HG02623 (cell line): ENCODE data around the gene THADA.

Experiments
- ATAC-seq: cut with Tn5 transposase; IDR thresholded peaks from one replicate; pipeline ENCODE4 v1.9.1; 2021; ENCODE audit warnings: moderate library complexity; ENCODE audit not compliant: unreplicated experiment

THADA gene

GRCh38 chr2:43258547-43259156 lies 337.2 kb downstream of the THADA start:
- ATAC-seq, result no peak

DNA sequence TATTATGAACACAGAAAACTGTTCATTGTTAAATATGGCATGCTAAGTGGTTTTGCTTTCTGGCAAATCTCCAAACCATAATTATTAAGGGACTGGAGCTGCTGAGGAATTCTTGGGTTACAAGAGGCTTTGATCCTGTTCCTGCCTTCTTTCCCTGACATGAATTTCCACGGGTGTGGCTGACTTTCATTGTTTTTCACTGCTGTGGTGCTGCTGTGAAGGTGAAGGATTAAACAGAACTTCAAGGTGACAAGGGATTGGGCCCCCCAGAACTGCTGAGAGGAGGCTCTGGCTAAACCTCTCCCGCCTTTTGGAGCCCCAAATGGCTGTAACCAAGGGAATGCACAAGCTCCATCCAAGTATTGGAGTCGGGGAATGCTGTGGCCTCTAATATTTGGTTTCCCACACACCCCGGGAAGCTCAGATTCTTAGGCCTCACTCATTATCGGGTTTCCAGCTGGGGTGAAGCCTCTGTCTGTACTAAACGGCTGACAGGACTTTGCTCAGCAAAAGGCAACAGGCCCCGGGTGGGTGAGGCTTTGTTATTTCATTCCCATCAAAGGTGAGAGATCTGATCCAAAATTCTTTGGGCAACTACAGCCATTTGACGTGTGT lies 340.4 kb downstream of the THADA start:
- no peak for ATAC-seq

DNA sequence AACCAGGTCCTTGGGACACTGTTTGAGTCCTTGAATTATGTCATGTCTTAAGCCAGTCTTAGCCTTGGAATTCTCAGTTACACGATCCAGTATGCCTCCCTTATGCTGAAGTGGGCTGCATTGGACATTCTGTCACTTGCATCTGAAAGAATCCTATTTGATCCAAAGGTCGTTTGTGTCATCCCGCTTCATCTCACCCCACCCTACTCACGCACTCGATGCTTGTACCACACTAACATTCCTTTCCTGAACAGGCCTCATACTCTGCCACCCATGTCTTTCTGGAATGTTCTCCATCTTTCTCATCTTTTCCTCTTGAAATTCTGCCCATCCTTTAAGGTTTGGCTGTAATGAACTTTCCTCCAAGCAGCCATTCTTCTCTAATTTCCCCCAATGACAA lies 341.5 kb downstream of the THADA start:
- no peak for ATAC-seq

- ATAC-seq, result no peak
Measured at GRCh38 chr2:43251171-43251731, 344.6 kb downstream of the THADA start.

DNA sequence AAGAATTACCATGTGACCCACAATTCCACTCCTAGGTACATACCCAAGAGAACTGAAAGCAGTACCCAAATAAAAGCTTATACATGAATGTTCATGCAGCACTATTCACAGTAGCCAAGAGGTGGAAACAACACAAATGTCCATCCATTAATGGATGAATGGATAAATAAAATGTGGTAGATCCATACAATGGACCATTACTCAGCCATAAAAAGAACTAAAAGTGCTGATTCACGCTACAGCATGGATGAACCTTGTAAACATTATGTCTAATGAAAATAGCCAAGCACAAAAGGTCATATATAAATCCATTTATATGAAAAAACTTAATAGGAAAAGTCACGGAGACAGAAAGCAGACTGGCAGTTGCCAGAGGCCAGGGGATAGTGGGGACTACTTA lies 345.8 kb downstream of the THADA start:
- ATAC-seq, result no peak

DNA sequence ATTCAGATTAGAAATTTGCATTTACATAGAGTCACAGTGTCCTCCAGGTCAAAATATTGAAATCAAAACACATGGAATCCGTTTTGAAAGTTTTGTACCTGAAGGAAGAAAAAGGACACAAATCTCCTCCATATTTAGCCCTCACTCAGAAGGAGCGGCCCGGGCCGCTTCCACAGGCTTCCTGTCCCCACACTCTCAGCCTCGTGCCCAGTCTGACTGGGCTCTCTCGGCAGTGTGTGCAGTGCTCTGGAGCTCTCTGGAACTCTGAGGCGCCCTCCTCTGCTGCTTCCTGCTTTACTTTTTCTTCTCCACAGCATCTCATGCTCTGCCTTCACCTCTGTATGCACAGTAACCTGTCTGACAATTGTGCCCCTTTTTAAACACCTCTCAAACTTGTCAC lies 347.2 kb downstream of the THADA start:
- no peak for ATAC-seq

- no peak for ATAC-seq
Measured at GRCh38 chr2:43246641-43247040, 349.2 kb downstream of the THADA start.

- ATAC-seq, result no peak
Measured at GRCh38 chr2:43241558-43241957, 354.3 kb downstream of the THADA start.

DNA sequence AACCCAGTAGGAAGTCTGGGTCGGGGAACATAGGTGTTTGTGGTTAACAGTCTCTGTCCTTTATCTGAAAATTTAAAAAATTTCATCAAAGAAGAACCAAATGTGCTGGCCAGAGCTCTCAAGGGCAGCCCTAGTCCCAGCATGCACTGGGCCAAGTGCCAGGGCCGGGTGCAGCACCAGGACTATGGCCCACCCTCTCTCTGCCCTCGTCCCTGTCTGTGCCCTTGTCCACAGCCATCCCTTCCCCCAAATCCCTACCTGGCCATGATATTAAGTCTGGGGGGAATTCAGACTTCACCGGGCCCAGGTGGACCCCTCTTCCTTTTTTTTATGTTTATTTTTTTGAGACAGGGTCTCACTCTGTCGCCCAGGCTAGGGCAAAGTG lies 355.1 kb downstream of the THADA start:
- ATAC-seq, result no peak

GRCh38 chr2:43239981-43240765 lies 355.7 kb downstream of the THADA start:
- no peak for ATAC-seq

DNA sequence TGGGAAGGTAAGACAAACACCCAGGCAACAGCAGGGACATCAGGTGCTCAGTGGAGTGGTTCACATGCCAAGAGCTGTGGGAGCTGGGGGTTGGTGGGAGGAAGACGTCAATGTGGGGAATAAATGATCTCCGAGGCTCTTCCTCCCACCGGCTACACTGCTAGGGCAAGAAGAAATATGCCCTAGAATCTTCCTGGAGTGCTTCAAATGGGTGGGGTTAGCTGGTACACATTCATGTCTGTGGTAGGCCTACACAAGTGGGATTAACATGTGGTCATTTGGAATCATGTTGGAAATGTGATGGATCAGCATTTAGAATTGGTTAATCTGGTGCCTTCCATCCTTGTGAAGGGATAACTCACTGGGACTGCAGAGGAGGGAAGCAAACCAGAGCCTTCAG lies 357.0 kb downstream of the THADA start:
- ATAC-seq, result no peak

- ATAC-seq, result no peak
Measured at GRCh38 chr2:43238176-43238575, 357.7 kb downstream of the THADA start.

GRCh38 chr2:43233218-43234212 lies 362.3 kb downstream of the THADA start:
- ATAC-seq, result no peak

- no peak for ATAC-seq
Measured at GRCh38 chr2:43230951-43231827, 364.6 kb downstream of the THADA start.

- ATAC-seq, result no peak
Measured at GRCh38 chr2:43230351-43230885, 365.4 kb downstream of the THADA start.

DNA sequence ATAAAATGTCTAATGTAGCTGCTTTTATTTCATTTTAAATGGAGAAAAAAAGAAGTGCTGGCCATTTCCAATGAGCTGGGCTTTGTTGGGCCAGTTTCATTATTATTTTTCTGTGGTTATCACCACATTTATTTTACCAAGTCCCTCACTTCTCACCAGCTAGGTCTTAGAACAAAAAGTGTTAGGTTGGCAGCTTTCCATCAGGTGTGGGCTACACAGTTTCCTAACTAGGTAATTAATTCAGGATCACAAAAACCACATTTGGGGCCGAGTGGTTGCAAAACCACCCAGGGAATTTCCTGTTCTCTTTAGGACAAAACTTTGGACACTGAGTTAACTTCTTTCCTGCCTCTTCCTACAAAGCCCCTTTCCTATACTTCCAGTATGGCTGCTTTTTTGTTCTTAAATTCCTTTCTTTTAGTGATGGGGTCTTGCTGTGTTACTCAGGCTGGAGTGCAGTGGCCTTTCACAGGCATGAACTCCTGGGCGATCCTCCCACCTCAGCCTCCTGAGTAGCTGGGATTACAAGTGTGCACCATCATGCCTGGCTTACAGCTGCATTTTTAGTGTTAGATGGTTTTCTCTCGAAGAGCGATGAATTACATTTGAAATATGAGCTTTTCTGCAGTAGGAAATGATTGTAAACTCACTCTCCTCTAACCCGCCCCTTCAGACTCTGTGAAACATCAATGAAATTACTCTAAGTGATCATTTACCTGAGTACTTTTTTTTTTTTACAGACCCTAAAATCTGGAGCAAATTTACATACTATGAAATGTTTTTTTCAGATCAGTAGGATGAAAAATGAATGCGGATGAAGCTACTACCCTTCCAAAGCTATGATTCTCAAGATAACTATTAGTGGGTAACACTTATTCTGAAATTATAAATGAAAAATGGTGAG lies 366.8 kb downstream of the THADA start:
- ATAC-seq, result no peak

DNA sequence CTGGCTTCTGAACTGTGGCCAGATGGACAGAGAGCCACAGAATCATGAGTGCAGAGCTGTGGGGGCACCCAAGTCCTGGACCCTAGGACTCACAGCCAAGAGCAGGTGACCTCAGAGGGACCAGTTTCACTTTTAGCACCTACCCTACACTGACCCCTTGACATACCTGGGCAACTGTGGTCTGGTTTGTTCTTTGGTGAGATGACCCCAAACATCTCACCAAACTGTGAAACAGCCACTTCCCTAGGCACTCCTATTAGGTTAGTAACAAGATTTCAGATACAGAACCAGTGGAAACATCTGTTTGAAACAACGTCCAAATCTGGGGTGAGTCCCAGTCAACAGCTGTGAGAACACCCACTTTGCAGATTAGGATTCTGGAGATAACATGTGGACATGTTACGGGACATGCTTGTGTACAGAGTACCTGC lies 367.5 kb downstream of the THADA start:
- ATAC-seq, result no peak

DNA sequence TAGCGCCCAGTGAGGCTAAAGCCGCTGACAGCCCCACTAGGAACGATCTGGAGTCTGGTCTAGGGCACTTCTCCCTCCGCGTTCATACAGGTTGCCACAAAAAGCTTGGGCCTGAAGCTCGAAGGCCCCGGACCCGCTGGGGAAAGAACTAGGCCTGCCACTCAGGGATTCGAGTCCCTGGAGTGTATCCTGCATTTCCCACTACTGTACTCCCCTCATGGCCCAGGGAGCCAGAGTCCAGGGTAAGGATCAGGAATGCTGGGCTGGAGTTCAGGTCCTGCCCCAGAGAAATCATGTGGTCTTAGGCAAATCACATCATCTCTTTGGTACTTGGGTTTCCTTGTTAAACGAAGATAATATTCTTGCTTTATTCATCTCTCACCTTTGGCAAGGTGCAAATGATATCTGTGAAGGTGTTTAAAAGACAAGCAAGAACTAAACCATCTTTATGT lies 368.0 kb downstream of the THADA start:
- no peak for ATAC-seq
